SK-N-MC (cell line): Measurements from ENCODE around the gene TPPP3.

Source experiments
- DNase-seq: peaks from one replicate; pipeline ENCODE4 v3.0.0-alpha.2; 2011; ENCODE audit warnings: low read depth, low spot score
- H3K27ac ChIP-seq: fragments of 200-600 bp; sonication (generic); 2 replicates; pipeline ENCODE4 v1.5.1; 2016; ENCODE audit warnings: mixed run types
- H3K36me3 ChIP-seq: fragments of 200-600 bp; sonication (generic); 2 replicates; pipeline ENCODE4 v1.6.1; 2017; ENCODE audit warnings: antibody characterized with exemption, low read length, mixed read lengths; ENCODE audit not compliant: insufficient read depth
- H3K4me3 ChIP-seq: fragments of 200-600 bp; sonication (generic); 2 replicates; pipeline ENCODE4 v1.5.1; 2016
- H3K9ac ChIP-seq: fragments of 200-600 bp; sonication (generic); 2 replicates; pipeline ENCODE4 v1.8.0; 2017; ENCODE audit warnings: mixed run types, mixed read lengths; ENCODE audit not compliant: insufficient read length
- H3K9me3 ChIP-seq: fragments of 200-600 bp; sonication (generic); 2 replicates; pipeline ENCODE4 v1.6.1; 2017; ENCODE audit warnings: low read depth, mild to moderate bottlenecking, antibody characterized with exemption, low read length, moderate library complexity, mixed read lengths
- EZH2 ChIP-seq: fragments of 200-600 bp; sonication (generic); IDR thresholded peaks from one replicate; pipeline ENCODE4 v1.6.1; 2017; ENCODE audit warnings: antibody characterized with exemption
- FOXP2 ChIP-seq: optimal IDR thresholded peaks from 2 replicates; pipeline ENCODE3; 2011; ENCODE audit warnings: mild to moderate bottlenecking, moderate library complexity; ENCODE audit not compliant: insufficient read depth; ENCODE audit errors: extremely low read length, control extremely low read depth
- POLR2AphosphoS5 ChIP-seq: IDR thresholded peaks from 2 replicates; pipeline ENCODE4 v1.6.1; 2012; ENCODE audit warnings: mild to moderate bottlenecking, low read depth, low read length, borderline replicate concordance

Gene TPPP3

DNA sequence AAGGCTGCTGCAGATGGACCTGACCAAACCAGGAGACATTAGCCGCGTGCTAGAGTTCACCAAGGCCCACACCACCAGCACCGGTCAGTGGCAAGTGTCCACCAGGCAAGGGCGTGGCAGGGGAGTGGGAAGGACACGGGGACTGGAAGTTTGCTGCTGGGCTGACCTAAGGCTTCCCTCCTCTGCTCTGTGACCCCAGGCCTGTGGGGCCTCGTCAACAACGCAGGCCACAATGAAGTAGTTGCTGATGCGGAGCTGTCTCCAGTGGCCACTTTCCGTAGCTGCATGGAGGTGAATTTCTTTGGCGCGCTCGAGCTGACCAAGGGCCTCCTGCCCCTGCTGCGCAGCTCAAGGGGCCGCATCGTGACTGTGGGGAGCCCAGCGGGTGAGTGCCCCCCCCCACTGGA lies 42.5 kb upstream of the TPPP3 start:
- no peaks in the 10 kb centered on the region for H3K36me3 ChIP-seq
- H3K4me3 ChIP-seq, result no peak overlapping the region
- no peak overlapping the region for H3K27ac ChIP-seq
- no peaks in the 10 kb centered on the region for H3K9me3 ChIP-seq
- H3K9ac ChIP-seq, result no peak overlapping the region
- no peak for TF ChIP-seq POLR2AphosphoS5
- TF ChIP-seq FOXP2, result no peak
- no peak for TF ChIP-seq EZH2
- no peak for DNase-seq

- Histone ChIP-seq H3K4me3 (no peak overlapping the region), H3K9ac (no peak overlapping the region), H3K9me3 (no peaks in the 10 kb centered on the region), H3K27ac (no peak overlapping the region), H3K36me3 (no peaks in the 10 kb centered on the region)
- TF ChIP-seq FOXP2, result no peak
- TF ChIP-seq POLR2AphosphoS5, result no peak
- no peak for TF ChIP-seq EZH2
- no peak for DNase-seq
Measured at GRCh38 chr16:67433131-67433719, 39.9 kb upstream of the TPPP3 start.

DNA sequence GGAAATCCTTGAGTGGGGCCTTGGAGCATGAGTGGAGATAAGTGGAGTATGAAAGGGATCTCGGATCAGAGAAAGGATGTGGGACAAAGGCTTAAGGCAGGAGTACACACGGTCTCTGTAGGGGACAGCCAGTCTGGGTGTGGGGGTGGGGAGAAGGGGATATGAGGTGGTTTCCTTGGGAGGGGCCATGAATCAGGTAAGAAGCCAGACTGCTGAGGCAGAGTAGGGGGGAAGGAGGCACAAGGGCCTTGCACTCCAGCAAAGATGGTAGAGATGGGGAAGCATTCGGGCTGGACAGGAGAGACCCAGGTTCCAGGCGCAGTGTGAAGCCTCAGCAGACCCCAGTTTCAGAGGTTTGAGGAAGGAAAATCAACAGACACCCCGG lies 39.2 kb upstream of the TPPP3 start:
- no peak for TF ChIP-seq FOXP2
- no peak for TF ChIP-seq POLR2AphosphoS5
- Histone ChIP-seq H3K4me3 (no peak overlapping the region), H3K9me3 (no peaks in the 10 kb centered on the region), H3K36me3 (no peaks in the 10 kb centered on the region), H3K27ac (no peak overlapping the region), H3K9ac (no peak overlapping the region)
- DNase-seq, result no peak

- Histone ChIP-seq H3K36me3 (no peaks in the 10 kb centered on the region), H3K27ac (no peak overlapping the region), H3K9me3 (no peaks in the 10 kb centered on the region), H3K4me3 (no peak overlapping the region), H3K9ac (no peak overlapping the region)
- no peak for DNase-seq
- no peak for TF ChIP-seq POLR2AphosphoS5
- TF ChIP-seq FOXP2, result no peak
- no peak for TF ChIP-seq EZH2
Measured at GRCh38 chr16:67431775-67432505, 38.6 kb upstream of the TPPP3 start.

DNA sequence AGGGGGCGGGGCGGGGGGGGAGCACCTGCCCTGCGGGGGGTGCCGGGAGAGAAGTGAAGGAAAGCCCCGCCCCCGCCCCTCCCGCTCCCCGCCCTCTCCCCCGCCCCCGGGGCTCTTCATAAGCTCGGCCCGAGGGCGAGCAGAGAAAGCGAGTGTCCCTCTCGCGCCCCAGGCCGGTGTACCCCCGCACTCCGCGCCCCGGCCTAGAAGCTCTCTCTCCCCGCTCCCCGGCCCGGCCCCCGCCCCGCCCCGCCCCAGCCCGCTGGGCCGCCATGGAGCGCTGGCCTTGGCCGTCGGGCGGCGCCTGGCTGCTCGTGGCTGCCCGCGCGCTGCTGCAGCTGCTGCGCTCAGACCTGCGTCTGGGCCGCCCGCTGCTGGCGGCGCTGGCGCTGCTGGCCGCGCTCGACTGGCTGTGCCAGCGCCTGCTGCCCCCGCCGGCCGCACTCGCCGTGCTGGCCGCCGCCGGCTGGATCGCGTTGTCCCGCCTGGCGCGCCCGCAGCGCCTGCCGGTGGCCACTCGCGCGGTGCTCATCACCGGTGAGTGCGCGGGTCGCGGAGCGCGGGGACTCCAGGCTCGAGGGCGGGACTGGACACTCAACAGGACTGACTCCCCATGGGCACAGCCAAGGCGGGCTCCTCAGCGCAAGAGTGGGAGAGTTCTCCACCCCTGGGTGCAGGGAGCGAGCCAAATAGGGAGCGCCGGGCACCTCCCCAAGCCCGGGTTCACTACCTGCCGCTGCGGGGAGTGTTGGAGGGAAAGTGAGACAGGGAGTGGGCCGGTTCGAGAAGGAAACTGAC lies 37.9 kb upstream of the TPPP3 start, which contains the start of gene HSD11B2:
Gene HSD11B2, plus strand, starts transcription at position 145 of the 798 bp plus-strand sequence. Its CDS starts 128 bp downstream, at position 273.
- Histone ChIP-seq H3K4me3 (peak within 1 kb of the TSS; percentile 82), H3K9ac (peak within 1 kb of the TSS; percentile 65), H3K36me3 (no peaks in the 10 kb centered on the region), H3K9me3 (no peaks in the 10 kb centered on the region), H3K27ac (no peak within 1 kb of the TSS)
- no peak for TF ChIP-seq FOXP2
- no peak for TF ChIP-seq POLR2AphosphoS5
- no peak for TF ChIP-seq EZH2
- DNase-seq, result no peak

GRCh38 chr16:67430504-67430976 lies 37.2 kb upstream of the TPPP3 start:
- Histone ChIP-seq H3K9ac (peak overlapping the region; percentile 65), H3K9me3 (no peaks in the 10 kb centered on the region), H3K4me3 (peak overlapping the region; percentile 82), H3K36me3 (no peaks in the 10 kb centered on the region), H3K27ac (no peak overlapping the region)
- DNase-seq, result no peak
- no peak for TF ChIP-seq EZH2
- no peak for TF ChIP-seq POLR2AphosphoS5
- TF ChIP-seq FOXP2, result no peak

DNA sequence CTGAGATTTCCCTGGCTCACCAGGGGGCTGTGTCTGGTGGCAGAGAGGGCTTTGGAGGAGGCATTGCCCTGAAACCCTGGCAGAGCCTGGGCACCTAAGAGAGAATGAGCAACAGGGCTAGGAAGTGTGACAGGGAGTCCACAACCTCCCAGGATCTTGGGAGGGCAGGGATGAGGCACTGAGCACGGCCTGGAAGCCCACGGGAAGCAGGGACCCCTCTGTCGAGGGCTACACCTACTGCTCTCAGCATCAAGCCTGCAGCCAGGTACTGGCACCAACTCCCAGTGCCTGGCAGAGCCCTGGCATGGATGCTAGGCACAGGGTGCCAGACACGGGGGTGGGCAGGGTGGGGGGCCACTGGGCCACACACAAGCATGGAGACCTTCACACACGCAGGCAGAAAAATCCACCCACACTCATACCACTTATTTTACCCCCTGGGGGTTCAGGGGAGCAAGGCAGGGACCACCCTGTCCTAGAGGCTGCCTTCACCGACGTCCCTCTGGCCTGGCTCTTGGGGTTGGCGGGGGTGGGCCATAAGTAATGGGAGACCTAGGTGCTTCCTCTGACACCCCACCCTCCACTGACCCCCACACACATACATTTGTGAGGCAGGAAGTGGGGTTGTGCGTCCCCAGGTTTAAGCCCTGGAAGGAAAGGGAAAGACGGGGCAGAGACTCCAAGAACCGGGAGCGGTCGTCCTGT lies 36.7 kb upstream of the TPPP3 start:
- no peak for DNase-seq
- no peak for TF ChIP-seq POLR2AphosphoS5
- no peak for TF ChIP-seq EZH2
- TF ChIP-seq FOXP2, result no peak
- peak overlapping the region; percentile 82 for H3K4me3 ChIP-seq
- no peaks in the 10 kb centered on the region for H3K9me3 ChIP-seq
- H3K27ac ChIP-seq, result no peak overlapping the region
- H3K9ac ChIP-seq, result peak overlapping the region; percentile 65
- no peaks in the 10 kb centered on the region for H3K36me3 ChIP-seq
